ENCODE data around the gene APBA2.
"Not testable (repeated sequence)": the region's sequence is repeated elsewhere in the genome, so short reads cannot be mapped to it uniquely, and the experiment has no call there.

APBA2 gene

GRCh38 chr15:28888302-28888894 lies 2.6 kb downstream of the APBA2 start:
- H3K4me1 ChIP-seq (ENCODE audit: insufficient read depth, low read length, severe bottlenecking): no peaks in the 10 kb centered on the region
- no peak overlapping the region for H3K27ac ChIP-seq (ENCODE audit: low read depth, low read length, poor library complexity, severe bottlenecking)
- H3F3A ChIP-seq (ENCODE audit: insufficient read depth, low read length): no peaks in the 10 kb centered on the region
- no peaks in the 10 kb centered on the region for H3K9me3 ChIP-seq (ENCODE audit: low read length)
- no peak overlapping the region for H3K4me2 ChIP-seq (ENCODE audit: low read length)
- no peaks in the 10 kb centered on the region for H3K36me3 ChIP-seq (ENCODE audit: insufficient read depth, low read length)
- no peaks in the 10 kb centered on the region for H3K27me3 ChIP-seq (ENCODE audit: insufficient read depth, low read length)
- no peaks in the 10 kb centered on the region for H4K20me1 ChIP-seq (ENCODE audit: insufficient read depth, low read length)
- no peak overlapping the region for H3K9ac ChIP-seq (ENCODE audit: low read length)
- no peak overlapping the region for H3K4me3 ChIP-seq (ENCODE audit: low read depth, low read length, poor library complexity, severe bottlenecking)
- H3K79me2 ChIP-seq (ENCODE audit: insufficient read depth, low read length): no peaks in the 10 kb centered on the region
- TF ChIP-seq CTCF (IDR thresholded peaks at IDR 0.05; ENCODE audit: low read length) (no peak), EZH2 (IDR thresholded peaks at IDR 0.05; ENCODE audit: borderline replicate concordance, low read length) (no peak)
- H3K9me2 ChIP-seq (ENCODE audit: low read depth, low read length): no peaks in the 10 kb centered on the region
- H2AFZ ChIP-seq (ENCODE audit: low read length): no peak overlapping the region

- Histone ChIP-seq H3K9ac (ENCODE audit: low read length) (no peak overlapping the region), H3K4me2 (ENCODE audit: low read length) (no peak overlapping the region), H3K4me1 (ENCODE audit: insufficient read depth, low read length, severe bottlenecking) (no peaks in the 10 kb centered on the region), H3K36me3 (ENCODE audit: insufficient read depth, low read length) (no peaks in the 10 kb centered on the region), H3K4me3 (ENCODE audit: low read depth, low read length, poor library complexity, severe bottlenecking) (no peak overlapping the region), H2AFZ (ENCODE audit: low read length) (no peak overlapping the region), H3K27me3 (ENCODE audit: insufficient read depth, low read length) (no peaks in the 10 kb centered on the region), H4K20me1 (ENCODE audit: insufficient read depth, low read length) (no peaks in the 10 kb centered on the region), H3F3A (ENCODE audit: insufficient read depth, low read length) (no peaks in the 10 kb centered on the region), H3K9me3 (ENCODE audit: low read length) (no peaks in the 10 kb centered on the region), H3K79me2 (ENCODE audit: insufficient read depth, low read length) (no peaks in the 10 kb centered on the region), H3K27ac (ENCODE audit: low read depth, low read length, poor library complexity, severe bottlenecking) (no peak overlapping the region), H3K9me2 (ENCODE audit: low read depth, low read length) (no peaks in the 10 kb centered on the region)
- TF ChIP-seq CTCF (IDR thresholded peaks at IDR 0.05; ENCODE audit: low read length): no peak
- no peak for TF ChIP-seq EZH2 (IDR thresholded peaks at IDR 0.05; ENCODE audit: borderline replicate concordance, low read length)
These were observed 3.1 kb downstream of the APBA2 start for GRCh38 chr15:28888900-28889299.

DNA sequence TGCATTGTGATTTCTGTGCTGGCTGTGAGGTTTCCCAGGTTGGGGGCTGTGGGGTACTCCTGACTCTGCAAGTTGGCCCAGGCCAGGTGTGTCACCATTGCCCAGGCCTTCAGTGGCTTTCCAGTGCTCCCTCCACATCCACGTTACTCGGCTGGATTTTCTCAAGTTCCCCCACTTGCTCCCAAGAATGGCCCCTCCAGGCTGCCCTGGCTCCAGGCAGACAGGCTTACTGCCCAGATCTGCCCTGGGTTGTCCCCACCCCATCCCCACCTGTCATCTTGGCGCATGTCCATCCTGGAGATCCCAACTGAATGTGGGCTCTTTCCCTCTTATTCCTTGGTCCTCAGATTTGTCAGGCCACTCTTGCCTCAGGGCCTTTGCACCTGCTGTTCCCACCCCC lies 3.6 kb downstream of the APBA2 start:
- no peaks in the 10 kb centered on the region for H3K9me3 ChIP-seq (ENCODE audit: low read length)
- no peak overlapping the region for H3K27ac ChIP-seq (ENCODE audit: low read depth, low read length, poor library complexity, severe bottlenecking)
- no peaks in the 10 kb centered on the region for H3K79me2 ChIP-seq (ENCODE audit: insufficient read depth, low read length)
- H3K9me2 ChIP-seq (ENCODE audit: low read depth, low read length): no peaks in the 10 kb centered on the region
- H4K20me1 ChIP-seq (ENCODE audit: insufficient read depth, low read length): no peaks in the 10 kb centered on the region
- H2AFZ ChIP-seq (ENCODE audit: low read length): no peak overlapping the region
- TF ChIP-seq EZH2 (IDR thresholded peaks at IDR 0.05; ENCODE audit: borderline replicate concordance, low read length): no peak
- TF ChIP-seq CTCF (IDR thresholded peaks at IDR 0.05; ENCODE audit: low read length): no peak
- H3K36me3 ChIP-seq (ENCODE audit: insufficient read depth, low read length): no peaks in the 10 kb centered on the region
- H3K4me2 ChIP-seq (ENCODE audit: low read length): no peak overlapping the region
- no peaks in the 10 kb centered on the region for H3K4me1 ChIP-seq (ENCODE audit: insufficient read depth, low read length, severe bottlenecking)
- H3F3A ChIP-seq (ENCODE audit: insufficient read depth, low read length): no peaks in the 10 kb centered on the region
- H3K27me3 ChIP-seq (ENCODE audit: insufficient read depth, low read length): no peaks in the 10 kb centered on the region
- no peak overlapping the region for H3K9ac ChIP-seq (ENCODE audit: low read length)
- no peak overlapping the region for H3K4me3 ChIP-seq (ENCODE audit: low read depth, low read length, poor library complexity, severe bottlenecking)

GRCh38 chr15:28889871-28890270 lies 4.1 kb downstream of the APBA2 start:
- H3K36me3 ChIP-seq (ENCODE audit: insufficient read depth, low read length); H3K79me2 ChIP-seq (ENCODE audit: insufficient read depth, low read length); H3K4me3 ChIP-seq (ENCODE audit: low read depth, low read length, poor library complexity, severe bottlenecking); H4K20me1 ChIP-seq (ENCODE audit: insufficient read depth, low read length); H3F3A ChIP-seq (ENCODE audit: insufficient read depth, low read length); H3K9me2 ChIP-seq (ENCODE audit: low read depth, low read length); H2AFZ ChIP-seq (ENCODE audit: low read length); H3K4me2 ChIP-seq (ENCODE audit: low read length); H3K27ac ChIP-seq (ENCODE audit: low read depth, low read length, poor library complexity, severe bottlenecking); H3K27me3 ChIP-seq (ENCODE audit: insufficient read depth, low read length); H3K9ac ChIP-seq (ENCODE audit: low read length); H3K9me3 ChIP-seq (ENCODE audit: low read length); H3K4me1 ChIP-seq (ENCODE audit: insufficient read depth, low read length, severe bottlenecking): not testable (repeated sequence)

GRCh38 chr15:28890291-28890690 lies 4.5 kb downstream of the APBA2 start:
- H3K4me2 ChIP-seq (ENCODE audit: low read length); H4K20me1 ChIP-seq (ENCODE audit: insufficient read depth, low read length); H3K79me2 ChIP-seq (ENCODE audit: insufficient read depth, low read length); H3K36me3 ChIP-seq (ENCODE audit: insufficient read depth, low read length); H3K9me3 ChIP-seq (ENCODE audit: low read length); H3K4me3 ChIP-seq (ENCODE audit: low read depth, low read length, poor library complexity, severe bottlenecking); H3K4me1 ChIP-seq (ENCODE audit: insufficient read depth, low read length, severe bottlenecking); H3K9ac ChIP-seq (ENCODE audit: low read length); H3K27ac ChIP-seq (ENCODE audit: low read depth, low read length, poor library complexity, severe bottlenecking); H3F3A ChIP-seq (ENCODE audit: insufficient read depth, low read length); H3K9me2 ChIP-seq (ENCODE audit: low read depth, low read length); H2AFZ ChIP-seq (ENCODE audit: low read length); H3K27me3 ChIP-seq (ENCODE audit: insufficient read depth, low read length): not testable (repeated sequence)

All from OCI-LY1 (cell line).